ENCODE data around the gene ZNF280B. TPM values are rescaled to one million over a fixed set of nuclear protein-coding genes. Genes with fewer than 3 reads are reported as not detected.

Gene ZNF280B
- total and polyA plus RNA-seq, 9 of the 15 experiments (the other 6 are each of a cell fraction or from before 2014, with no cell fraction given) = 7.7 to 29.9 (median 20.0) TPM

GRCh38 chr22:22520020-22520656, 11.6 kb upstream of the ZNF280B start, which contains the start of gene ZNF280A (continued):
- TF ChIP-seq STAT6 (CRISPR knock-in tag; IDR thresholded peaks at IDR 0.05) (peak; percentile 96), NR2C2 (CRISPR knock-in tag; IDR thresholded peaks at IDR 0.05) (no peak), NR2C2 (tag; IDR thresholded peaks at IDR 0.05) (no peak), ZNF232 (CRISPR knock-in tag; IDR thresholded peaks at IDR 0.05) (no peak; the same call in 1 of the 2 replicates)

GRCh38 chr22:22519591-22519990, 11.0 kb upstream of the ZNF280B start:
- H3K27me3 ChIP-seq (ENCODE audit: control insufficient read depth in 2 of 2, insufficient read depth in 2 of 2, low read length in 2 of 2) = no peaks in the 10 kb centered on the region
- under 1% methylated on average over 5 of the region's 5 CpGs for WGBS (ENCODE audit: insufficient coverage, low coverage, missing lambda C conversion rate)
- H3K79me2 ChIP-seq (ENCODE audit: control insufficient read depth, insufficient read depth, low read length) = peaks cover 20% of the 10 kb centered on the region
- no peaks in the 10 kb centered on the region for H4K20me1 ChIP-seq (replicated peaks; ENCODE audit: control insufficient read depth, insufficient read depth, low read length)
- POLR2A ChIA-PET = interaction anchor here (0.6 to 14.7 kb wide), 36 partner anchors 13 to 1538 kb away, joined by 3 to 289 read pairs (median 5); partner anchors contain the start of genes LZTR1, PRAME and ZNF280B
- H3K4me2 ChIP-seq (ENCODE audit: insufficient read depth, low read length) = peak overlapping the region; percentile 82
- intact Hi-C loops (cut with micrococcal nuclease) (no loop called here), in situ Hi-C loops (cut with MboI) (no loop called here)
- H3K9me3 ChIP-seq (replicated peaks; ENCODE audit: control insufficient read depth, insufficient read depth, low read depth, low read length) = peaks cover 5% of the 10 kb centered on the region; the same call in 1 of the 2 replicates
- peak overlapping the region; percentile 41 for H3K4me3 ChIP-seq
- H3K9me1 ChIP-seq (ENCODE audit: control insufficient read depth, insufficient read depth, low read length) = peaks cover 4% of the 10 kb centered on the region
- peaks cover 27 to 30% of the 10 kb centered on the region in 2 experiments for H3K4me1 ChIP-seq (replicated peaks in 1 of 2; ENCODE audit: control insufficient read depth in 2 of 2, insufficient read depth in 2 of 2, low read length in 2 of 2)
- BruUV-seq (replicated peaks) = TSS peak; percentile 72
- DNase-seq (ENCODE audit: extremely low read depth in 1 of 4, low spot score in 3 of 4) (peak; percentile 92 to 99 (median 94)), ATAC-seq (peak; percentile 88), FAIRE-seq (no peak)
- H3K36me3 ChIP-seq (ENCODE audit: control insufficient read depth, insufficient read depth, low read length) = peaks cover 29% of the 10 kb centered on the region
- H3K27ac ChIP-seq (ENCODE audit: extremely low read depth, low read depth, low read length) = peak overlapping the region; percentile 61
- peak overlapping the region; percentile 70 to 86 for H3K9ac ChIP-seq (ENCODE audit: insufficient read depth in 1 of 2, low read depth in 2 of 2, low read length in 2 of 2)
- peak overlapping the region; percentile 88 for H2AFZ ChIP-seq (ENCODE audit: low read depth, low read length)
- CTCF ChIA-PET (ENCODE audit: low intra/inter-chr PET ratio) = interaction anchor here (0.7 to 3.0 kb wide), 4 partner anchors 39 to 281 kb away, joined by 3 to 16 read pairs (median 6); partner anchors contain the start of gene PRAME
- 0 out of 2 replicates have a peak, but pooled peaks have one; percentile 60 for TF ChIP-seq FOXP4 (CRISPR knock-in tag; IDR thresholded peaks at IDR 0.05; ENCODE audit: borderline replicate concordance)
- TF ChIP-seq ZBTB1 (CRISPR knock-in tag; IDR thresholded peaks at IDR 0.05; ENCODE audit: borderline replicate concordance, low read depth) = peak; percentile 0; the same call in 1 of the 2 replicates
- 0 out of 2 replicates have a peak, but pooled peaks have one; percentile 18 for TF ChIP-seq E2F5 (CRISPR knock-in tag; IDR thresholded peaks at IDR 0.05)
- no peak for TF ChIP-seq ZBTB11 (CRISPR knock-in tag; IDR thresholded peaks at IDR 0.05)

Measured in K562 (cell line).